Transverse colon (tissue), 4 donors: ENCODE results near the gene TFRC.

ENCODE experiments used
- CTCF ChIP-seq, 5 experiments: fragments of 200-600 bp in 3 of 5; fragments of 450-650 bp in 2 of 5; sonication (generic) in 3 of 5; IDR thresholded peaks; 1 replicate in 2 of 5; 2 replicates in 3 of 5; pipeline ENCODE4 v1.5.1; 2016 to 2017; ENCODE audit warnings: antibody characterized with exemption in 5 of 5, inconsistent platforms in 3 of 5, mild to moderate bottlenecking in 2 of 5, moderate library complexity in 1 of 5
- POLR2A ChIP-seq: fragments of 450-650 bp; IDR thresholded peaks from one replicate; pipeline ENCODE4 v1.6.1; 2016; ENCODE audit warnings: antibody characterized with exemption, mild to moderate bottlenecking, moderate library complexity
- POLR2AphosphoS5 ChIP-seq, 3 donors: sonication (generic); formaldehyde crosslinking; IDR thresholded peaks; one replicate each; pipeline ENCODE4 v1.6.1; 2016; ENCODE audit warnings: antibody characterized with exemption in 3 of 3

GRCh38 chr3:196122688-196123046, 40.8 kb upstream of the TFRC start:
- TF ChIP-seq CTCF (IDR thresholded peaks at IDR 0.05): no peak
- TF ChIP-seq POLR2A: no peak
- TF ChIP-seq POLR2AphosphoS5 (IDR thresholded peaks at IDR 0.05): no peak
